Effector memory CD8-positive, alpha-beta T cell (primary cell): Measurements from ENCODE around the gene UNC13C.
"Not testable (repeated sequence)": the region's sequence is repeated elsewhere in the genome, so short reads cannot be mapped to it uniquely, and the experiment has no call there.

Source experiments
- ATAC-seq: fragments of 150-1000 bp; cut with Tn5 transposase; replicated peaks from 2 replicates; pipeline ENCODE4 v1.10.0; 2021; ENCODE audit warnings: mild to moderate bottlenecking, moderate library complexity
- DNase-seq, 3 experiments: peaks; one replicate each; pipeline ENCODE4 v3.0.0; 2021
- H3K27ac Mint-ChIP-seq, 2 donors: one replicate each; pipeline ENCODE4 v1.8.0; 2022; ENCODE audit warnings: mild to moderate bottlenecking in 2 of 2, mixed read lengths in 2 of 2, moderate library complexity in 2 of 2
- H3K27me3 Mint-ChIP-seq, 2 donors: one replicate each; pipeline ENCODE4 v1.8.0; 2022; ENCODE audit warnings: mixed read lengths in 2 of 2
- H3K36me3 Mint-ChIP-seq: one replicate; pipeline ENCODE4 v1.8.0; 2022; ENCODE audit warnings: mild to moderate bottlenecking, moderate library complexity, mixed read lengths; ENCODE audit not compliant: insufficient read depth
- H3K4me1 Mint-ChIP-seq, 2 donors: one replicate each; pipeline ENCODE4 v1.8.0; 2022; ENCODE audit warnings: low read depth in 2 of 2, mixed read lengths in 2 of 2
- H3K4me3 Mint-ChIP-seq, 2 donors: one replicate each; pipeline ENCODE4 v1.8.0; 2022; ENCODE audit warnings: mild to moderate bottlenecking in 2 of 2, mixed read lengths in 2 of 2, moderate library complexity in 2 of 2
- H3K9me3 Mint-ChIP-seq, 2 donors: one replicate each; pipeline ENCODE4 v1.8.0; 2022; ENCODE audit warnings: mixed read lengths in 2 of 2
- total RNA-seq, 9 experiments: gene quantifications; one replicate each; lab custom pipeline; 2026; lab: John Stamatoyannopoulos, UW

Gene UNC13C
- 0 reads per million in 9 experiments for total RNA-seq

DNA sequence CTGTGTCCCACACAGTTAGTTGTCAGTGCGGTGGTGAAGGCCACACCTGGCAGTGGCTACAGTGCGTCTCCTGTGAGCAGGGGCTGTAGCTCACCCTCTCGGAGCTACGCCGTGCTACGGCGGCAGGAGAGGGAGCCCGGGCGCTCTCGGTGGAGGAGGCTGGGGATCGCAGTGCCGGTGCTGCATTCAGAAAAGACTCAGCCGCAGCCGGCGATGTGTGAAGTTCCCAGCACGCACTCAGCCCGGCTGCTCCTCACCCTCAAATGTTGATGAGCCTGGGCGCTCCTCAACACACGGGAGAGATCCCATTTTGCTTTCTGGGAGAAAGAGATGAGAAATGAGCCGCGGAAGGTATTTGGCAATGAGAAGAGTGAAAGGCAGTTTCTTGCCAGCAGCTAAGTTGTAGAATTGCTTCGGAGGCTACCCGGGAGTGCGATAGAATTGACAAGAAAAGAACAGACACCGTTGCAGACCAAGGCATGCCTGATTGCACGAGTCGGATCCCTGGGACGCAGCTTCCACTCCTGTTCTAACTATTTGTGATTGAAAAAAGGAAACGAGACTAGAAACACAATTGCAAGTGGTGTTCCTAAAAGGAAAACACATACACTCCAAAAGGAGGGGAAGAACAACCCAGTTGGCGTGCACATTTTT, at the start of gene UNC13C:
UNC13C (plus strand) TSS at position 189 of the 654 bp plus-strand sequence. CDS start 34,463 bp downstream, outside the sequence.
- H3K9me3 Mint-ChIP-seq, result no peaks in the 10 kb centered on the region
- H3K4me3 Mint-ChIP-seq, result no peak within 1 kb of the TSS
- ATAC-seq, result no peak
- DNase-seq, result no peak
- peaks cover 0 to 25% of the 10 kb centered on the region in 2 donors for H3K27me3 Mint-ChIP-seq
- H3K27ac Mint-ChIP-seq, result no peak within 1 kb of the TSS
- no peaks in the 10 kb centered on the region for H3K4me1 Mint-ChIP-seq
- peaks cover 3% of the 10 kb centered on the region for H3K36me3 Mint-ChIP-seq

DNA sequence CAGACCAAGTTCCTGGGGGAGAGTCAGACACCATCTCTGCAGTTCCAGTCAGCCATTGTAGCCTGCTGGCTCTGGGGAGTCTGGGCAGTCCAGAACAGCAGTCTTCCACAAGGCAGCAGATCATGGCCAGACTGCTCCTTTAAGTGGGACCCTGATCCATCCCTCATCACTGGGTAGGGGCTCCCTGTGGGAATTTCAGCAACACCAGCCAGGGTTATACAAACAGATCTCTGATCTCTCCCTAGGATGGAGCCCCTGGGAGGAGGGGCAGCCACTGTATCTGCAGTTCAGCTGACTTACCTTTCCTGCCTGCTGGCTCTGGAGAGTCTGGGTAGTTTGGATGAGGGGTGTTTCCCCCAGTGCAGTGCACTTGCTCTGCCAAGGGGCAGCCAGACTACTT, 42.1 kb upstream of the UNC13C start:
- DNase-seq (no peak), ATAC-seq (no peak)
- Mint-ChIP-seq H3K4me3 (no peak overlapping the region), H3K36me3 (no peaks in the 10 kb centered on the region), H3K9me3 (peaks cover 21 to 36% of the 10 kb centered on the region in 2 donors), H3K27ac (no peak overlapping the region), H3K27me3 (no peaks in the 10 kb centered on the region), H3K4me1 (no peaks in the 10 kb centered on the region)

DNA sequence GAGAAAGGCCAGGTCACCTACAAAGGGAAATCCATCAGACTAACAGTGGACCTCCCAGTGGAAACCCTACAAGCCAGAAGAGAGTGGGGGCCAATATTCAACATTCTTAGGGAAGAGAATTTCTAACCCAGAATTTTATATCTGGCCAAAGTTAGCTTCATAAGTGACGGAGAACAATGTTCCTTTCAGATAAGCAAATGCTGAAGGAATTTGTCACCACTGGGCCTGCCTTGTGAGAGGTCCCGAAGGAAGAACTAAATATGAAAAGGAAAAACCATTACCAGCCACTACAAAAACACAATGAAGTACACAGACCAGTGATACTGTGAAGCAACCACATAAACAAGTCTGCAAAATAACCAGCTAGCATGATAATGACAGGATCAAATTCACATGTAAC, 40.6 kb upstream of the UNC13C start:
- H3K4me3 Mint-ChIP-seq, H3K36me3 Mint-ChIP-seq, H3K27me3 Mint-ChIP-seq, ATAC-seq, H3K27ac Mint-ChIP-seq, DNase-seq, H3K4me1 Mint-ChIP-seq: not testable (repeated sequence)
- H3K9me3 Mint-ChIP-seq, result peaks cover 19 to 36% of the 10 kb centered on the region in 2 donors

DNA sequence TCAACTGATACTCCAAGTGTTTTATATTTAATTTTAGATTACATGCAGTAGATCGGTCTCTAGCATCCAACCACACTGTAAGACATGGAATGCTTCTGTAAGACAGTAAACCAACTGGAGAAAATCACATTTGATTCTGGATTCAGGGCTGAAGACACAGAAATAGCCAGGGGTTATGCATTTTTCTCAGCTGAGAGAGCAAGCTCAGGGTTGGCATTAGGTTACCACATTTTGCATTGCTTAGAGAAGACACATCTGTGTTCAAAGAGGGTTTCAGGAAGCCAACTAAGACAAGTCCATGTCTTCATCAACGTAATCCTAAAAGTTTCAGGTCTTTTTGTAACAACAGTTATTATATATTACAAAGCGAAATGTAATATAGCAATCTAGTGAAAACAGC, 27.7 kb upstream of the UNC13C start:
- Mint-ChIP-seq H3K4me1 (no peaks in the 10 kb centered on the region), H3K9me3 (peaks cover 0 to 6% of the 10 kb centered on the region in 2 donors), H3K4me3 (no peak overlapping the region), H3K36me3 (no peaks in the 10 kb centered on the region), H3K27ac (no peak overlapping the region), H3K27me3 (no peaks in the 10 kb centered on the region)
- DNase-seq (no peak), ATAC-seq (no peak)

DNA sequence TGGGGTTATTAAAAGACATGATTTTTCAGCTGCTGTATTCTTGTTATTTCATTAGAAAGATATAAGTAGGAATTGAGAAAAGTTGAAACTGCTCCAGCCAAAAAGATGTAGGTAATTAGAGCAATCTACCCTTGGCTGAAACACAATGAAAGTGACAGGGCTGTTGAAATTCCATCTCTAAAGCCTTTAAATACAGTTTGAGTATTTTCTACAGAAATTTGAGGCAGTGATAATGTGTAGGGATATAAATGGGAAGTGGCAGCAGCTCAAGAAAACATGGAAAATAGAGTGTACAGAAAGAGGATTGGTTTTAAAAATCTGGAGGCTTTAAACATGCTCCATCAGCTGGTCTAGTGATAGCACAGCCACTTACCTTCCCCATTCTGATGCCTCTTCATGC, 22.8 kb upstream of the UNC13C start:
- Mint-ChIP-seq H3K4me1 (no peaks in the 10 kb centered on the region), H3K27me3 (no peaks in the 10 kb centered on the region), H3K9me3 (no peaks in the 10 kb centered on the region), H3K36me3 (no peaks in the 10 kb centered on the region), H3K4me3 (no peak overlapping the region), H3K27ac (no peak overlapping the region)
- no peak for ATAC-seq
- DNase-seq, result no peak

DNA sequence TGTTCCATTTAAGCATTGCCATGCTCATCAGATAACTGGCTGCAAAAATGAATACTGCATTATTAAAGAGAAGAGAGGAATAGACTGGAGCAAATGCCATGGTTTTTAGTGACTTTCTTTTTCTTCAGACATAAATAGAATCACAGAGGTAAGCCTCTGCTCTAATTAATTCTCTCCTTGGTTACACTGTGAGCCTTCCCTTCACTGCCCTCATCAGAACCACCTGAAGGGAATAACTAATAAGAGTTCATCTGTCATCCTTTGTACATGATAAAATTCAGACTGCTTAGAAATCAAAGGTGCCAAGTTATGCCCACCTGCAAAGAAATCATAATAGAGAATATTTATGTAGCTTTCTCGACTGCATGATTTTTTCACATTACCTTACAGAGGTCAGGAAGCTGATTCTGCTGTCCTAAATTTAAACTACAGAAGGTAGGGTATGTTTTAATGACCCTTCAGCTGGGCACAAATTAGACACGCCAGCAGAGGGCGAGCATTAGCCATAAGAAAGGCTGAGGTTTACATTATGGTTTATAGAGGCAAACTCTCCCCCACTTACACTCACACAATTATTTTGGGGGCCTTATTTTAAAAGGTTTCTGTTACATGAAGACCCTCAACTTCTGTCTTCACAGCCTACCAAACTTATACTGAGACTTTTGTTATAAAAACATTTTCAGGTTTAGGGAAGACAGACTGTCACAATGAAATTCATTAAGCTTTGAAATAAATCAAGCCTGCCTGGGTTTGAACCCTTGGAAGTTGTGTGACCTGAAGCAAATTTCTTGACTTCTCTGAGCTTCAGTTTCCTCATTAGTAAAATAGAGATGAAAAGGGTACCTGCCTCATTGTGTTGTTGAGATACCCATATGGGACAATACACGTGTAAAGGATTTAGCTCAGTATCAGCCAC, 15.3 kb upstream of the UNC13C start:
- Mint-ChIP-seq H3K9me3 (no peaks in the 10 kb centered on the region), H3K27ac (no peak overlapping the region), H3K4me3 (no peak overlapping the region), H3K36me3 (no peaks in the 10 kb centered on the region), H3K27me3 (peaks cover 0 to 6% of the 10 kb centered on the region in 2 donors), H3K4me1 (no peaks in the 10 kb centered on the region)
- ATAC-seq, result no peak
- DNase-seq, result no peak

DNA sequence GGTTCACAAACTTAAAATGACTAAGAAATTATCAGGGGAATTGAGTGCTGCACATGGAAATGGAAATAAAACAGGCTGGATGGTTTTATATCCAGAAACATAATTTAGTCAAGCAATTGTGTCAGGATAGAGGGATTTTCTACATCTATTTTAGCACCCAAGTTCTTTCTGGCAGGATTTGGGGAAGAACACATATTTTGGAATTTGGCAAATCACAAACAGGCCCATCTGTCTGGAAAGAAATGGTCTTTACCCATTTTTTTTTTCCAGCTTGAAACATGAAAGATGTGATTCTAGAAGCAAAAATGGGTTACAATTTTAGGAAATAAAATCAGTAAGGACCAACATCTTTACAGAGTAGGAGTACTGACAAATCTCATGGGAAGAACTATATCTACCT, 14.4 kb upstream of the UNC13C start:
- Mint-ChIP-seq H3K27me3 (peaks cover 0 to 6% of the 10 kb centered on the region in 2 donors), H3K4me1 (no peaks in the 10 kb centered on the region), H3K27ac (no peak overlapping the region), H3K36me3 (no peaks in the 10 kb centered on the region), H3K9me3 (no peaks in the 10 kb centered on the region), H3K4me3 (no peak overlapping the region)
- DNase-seq (no peak), ATAC-seq (no peak)

DNA sequence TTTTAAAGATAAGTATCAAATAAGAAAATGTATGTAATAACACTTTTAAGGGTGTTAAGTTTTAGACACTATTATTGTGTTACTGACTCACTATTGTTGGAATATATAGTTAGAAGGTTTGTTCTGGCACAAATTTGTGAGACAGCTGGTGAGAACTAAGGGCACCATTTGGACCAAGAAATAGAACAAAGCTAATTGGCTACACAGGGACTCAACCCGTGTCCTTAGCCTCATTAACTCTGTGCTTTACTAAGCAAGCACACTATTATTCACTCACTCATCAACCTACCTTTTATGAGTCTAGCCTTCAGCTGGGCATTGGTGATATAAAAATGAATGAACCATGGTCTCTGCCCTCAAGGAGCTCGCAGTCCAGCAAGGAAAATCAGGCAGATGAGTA, 4.1 kb upstream of the UNC13C start:
- ATAC-seq, result no peak
- Mint-ChIP-seq H3K27me3 (peaks cover 0 to 22% of the 10 kb centered on the region in 2 donors), H3K4me1 (no peaks in the 10 kb centered on the region), H3K36me3 (peaks cover 3% of the 10 kb centered on the region), H3K27ac (no peak overlapping the region), H3K9me3 (peaks cover 0 to 2% of the 10 kb centered on the region in 2 donors), H3K4me3 (no peak overlapping the region)
- no peak for DNase-seq

DNA sequence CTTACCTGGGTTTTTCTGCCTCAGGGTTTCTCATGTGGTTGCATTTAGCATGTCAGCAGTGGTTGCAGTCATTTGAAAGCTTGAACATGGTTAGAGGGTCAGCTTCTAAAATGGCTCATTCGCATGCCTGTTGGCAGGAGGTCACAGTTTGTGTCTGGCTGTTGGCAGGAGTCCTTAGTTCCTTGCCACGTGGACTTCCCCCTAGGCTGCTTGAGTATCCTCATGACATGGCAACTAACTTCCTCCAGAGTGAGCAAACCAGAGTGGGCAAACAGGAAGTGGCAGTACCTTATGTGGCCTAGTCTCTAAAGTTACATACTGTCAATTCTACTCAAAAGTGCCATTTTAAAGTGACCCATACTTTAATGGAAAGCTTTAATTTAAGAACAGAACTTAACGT, 3.4 kb upstream of the UNC13C start:
- ATAC-seq, result no peak
- Mint-ChIP-seq H3K27ac (no peak overlapping the region), H3K4me3 (no peak overlapping the region), H3K27me3 (peaks cover 0 to 25% of the 10 kb centered on the region in 2 donors), H3K9me3 (peaks cover 0 to 2% of the 10 kb centered on the region in 2 donors), H3K36me3 (peaks cover 3% of the 10 kb centered on the region), H3K4me1 (no peaks in the 10 kb centered on the region)
- DNase-seq, result no peak

DNA sequence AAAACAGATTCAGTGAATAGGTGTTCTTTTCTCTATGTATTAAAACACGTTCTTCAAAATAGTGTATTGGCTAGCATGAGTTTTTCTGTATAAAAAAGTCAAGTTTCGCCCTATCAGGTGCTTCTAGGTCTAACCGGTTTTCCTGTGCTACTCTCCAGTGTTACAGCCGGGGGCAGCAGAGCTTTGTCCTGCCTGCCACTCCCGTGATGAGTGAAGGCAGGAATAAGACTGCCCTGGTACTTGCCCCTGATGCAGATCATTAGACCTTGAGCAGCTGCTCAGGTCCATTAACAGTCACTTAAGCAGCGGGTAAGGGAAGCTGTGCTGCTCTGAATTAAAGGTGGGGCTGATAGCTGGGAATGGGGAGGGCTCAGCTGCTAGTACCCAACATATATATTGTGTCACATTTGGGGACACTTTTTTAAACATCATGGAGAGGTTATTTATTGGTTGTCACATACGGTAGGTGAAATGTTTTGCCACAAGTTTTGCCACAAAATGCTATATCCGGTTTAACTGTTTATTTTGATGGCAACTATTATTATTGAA, 1.3 kb upstream of the UNC13C start:
- Mint-ChIP-seq H3K36me3 (peaks cover 3% of the 10 kb centered on the region), H3K9me3 (no peaks in the 10 kb centered on the region), H3K4me1 (no peaks in the 10 kb centered on the region), H3K4me3 (no peak overlapping the region), H3K27ac (no peak overlapping the region), H3K27me3 (peaks cover 0 to 25% of the 10 kb centered on the region in 2 donors)
- ATAC-seq (no peak), DNase-seq (no peak)

DNA sequence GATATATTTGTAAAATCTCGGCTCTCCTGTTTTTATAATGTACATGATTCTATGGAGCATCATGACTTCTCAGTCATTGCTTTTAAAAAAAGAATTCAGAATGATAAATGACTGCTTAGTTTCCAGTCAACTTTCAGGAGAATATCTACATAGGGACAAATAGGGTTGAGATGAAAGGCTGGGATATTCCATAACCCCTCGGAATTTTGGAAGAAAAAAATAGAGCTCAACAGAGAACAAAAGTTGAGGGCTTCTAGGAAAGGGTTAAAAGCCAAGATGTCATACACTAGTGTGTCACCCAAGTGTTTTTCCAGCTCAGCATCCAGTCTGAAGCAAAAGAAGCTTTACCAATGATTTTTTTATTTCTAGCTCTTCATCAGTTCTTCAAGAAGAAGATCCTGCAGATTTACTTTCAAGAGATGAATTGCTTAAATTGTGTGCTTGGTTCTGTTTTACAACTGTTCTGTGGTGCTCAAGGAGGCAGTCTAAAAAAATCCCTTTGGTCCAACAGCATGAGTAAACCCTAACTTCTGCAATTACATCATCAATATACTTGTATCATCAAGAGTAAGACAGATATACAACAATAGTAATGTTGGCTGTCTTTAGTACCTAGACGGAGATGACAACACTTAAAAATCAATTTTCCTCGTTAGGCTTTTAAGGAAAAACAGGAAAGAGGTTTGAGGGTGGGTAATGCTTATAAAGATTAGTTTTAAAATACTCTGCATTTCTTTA, 979 bp downstream of the UNC13C start:
- H3K36me3 Mint-ChIP-seq, result peaks cover 3% of the 10 kb centered on the region
- no peak for DNase-seq
- H3K4me3 Mint-ChIP-seq, result no peak overlapping the region
- H3K4me1 Mint-ChIP-seq, result no peaks in the 10 kb centered on the region
- no peak overlapping the region for H3K27ac Mint-ChIP-seq
- peaks cover 0 to 5% of the 10 kb centered on the region in 2 donors for H3K9me3 Mint-ChIP-seq
- peaks cover 0 to 25% of the 10 kb centered on the region in 2 donors for H3K27me3 Mint-ChIP-seq
- ATAC-seq, result no peak

DNA sequence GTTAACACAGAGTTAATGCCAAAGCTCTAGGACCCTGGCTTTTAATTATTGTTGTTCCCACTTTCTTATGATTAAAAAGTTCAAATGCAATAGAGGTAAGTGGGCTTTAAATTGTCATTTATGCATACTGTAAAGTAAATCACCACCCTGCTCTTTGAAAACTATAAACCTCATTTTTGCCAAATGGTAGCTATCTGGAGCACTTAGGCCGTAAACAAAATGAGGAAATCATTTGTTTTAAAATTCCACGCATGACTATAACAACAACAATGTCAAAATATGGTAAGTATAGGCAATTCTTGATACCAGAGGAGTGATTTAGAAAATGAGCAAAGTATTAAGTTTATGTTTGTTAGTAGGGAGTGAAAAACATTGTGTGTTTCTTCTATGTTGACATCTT, 1.8 kb downstream of the UNC13C start:
- Mint-ChIP-seq H3K4me1 (no peaks in the 10 kb centered on the region), H3K27ac (no peak overlapping the region), H3K4me3 (no peak overlapping the region), H3K9me3 (peaks cover 0 to 5% of the 10 kb centered on the region in 2 donors), H3K27me3 (peaks cover 0 to 25% of the 10 kb centered on the region in 2 donors), H3K36me3 (peaks cover 3% of the 10 kb centered on the region)
- DNase-seq, result no peak
- ATAC-seq, result no peak

DNA sequence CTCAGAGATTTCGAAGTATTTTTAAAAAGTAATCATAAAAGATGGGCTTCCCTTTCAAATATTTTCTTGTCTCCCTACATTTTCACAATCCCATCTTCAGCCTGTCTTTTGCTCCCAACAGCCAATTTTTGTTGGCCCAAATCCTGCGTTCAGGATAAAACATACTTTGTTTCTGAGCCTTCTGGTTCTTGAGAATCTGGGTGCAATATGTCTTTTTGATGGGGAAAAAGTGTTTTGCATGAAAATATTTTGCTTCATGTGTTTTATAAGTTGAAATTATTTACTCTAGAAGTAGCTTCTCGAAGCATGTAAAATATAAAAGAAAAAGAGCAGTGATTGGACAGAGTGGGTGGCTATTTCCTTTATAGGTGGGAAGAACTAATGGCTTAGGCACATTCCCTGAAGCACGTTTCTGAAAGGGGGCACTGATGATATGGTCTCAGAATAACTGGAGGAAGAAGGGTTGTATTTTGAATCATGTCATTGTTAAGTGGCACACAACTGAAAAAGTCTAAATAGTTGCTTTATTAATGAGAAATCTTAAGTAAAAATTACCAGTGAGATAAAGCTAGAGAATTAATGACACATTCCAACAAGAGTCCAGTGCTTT, 3.9 kb downstream of the UNC13C start:
- no peaks in the 10 kb centered on the region for H3K36me3 Mint-ChIP-seq
- DNase-seq (no peak), ATAC-seq (no peak)
- H3K4me1 Mint-ChIP-seq, result no peaks in the 10 kb centered on the region
- H3K9me3 Mint-ChIP-seq, result peaks cover 4 to 5% of the 10 kb centered on the region in 2 donors
- H3K27me3 Mint-ChIP-seq, result peaks cover 0 to 20% of the 10 kb centered on the region in 2 donors
- no peak overlapping the region for H3K27ac Mint-ChIP-seq
- no peak overlapping the region for H3K4me3 Mint-ChIP-seq
